ENCODE measurements around the gene ZNF416.

Gene ZNF416

DNA sequence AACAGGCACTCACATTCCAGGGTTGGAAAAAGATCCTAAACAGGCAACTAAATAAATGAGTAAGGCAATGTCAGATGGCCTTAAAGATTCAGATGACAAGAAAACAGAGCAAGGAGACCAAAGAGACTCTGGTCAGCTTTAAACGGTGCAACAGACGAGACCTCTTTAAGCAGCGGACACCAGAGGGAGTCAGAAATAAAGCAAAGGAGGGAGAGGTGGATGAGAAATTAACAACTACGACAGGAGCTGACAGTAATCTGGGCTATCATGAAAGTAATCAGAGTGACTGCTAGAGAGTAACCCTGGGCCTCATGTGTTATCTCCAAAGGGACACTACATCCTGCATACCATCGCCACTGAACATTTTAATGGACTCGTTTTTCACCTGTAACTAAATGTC, 20.2 kb downstream of the ZNF416 start:
- no peak for FAIRE-seq

DNA sequence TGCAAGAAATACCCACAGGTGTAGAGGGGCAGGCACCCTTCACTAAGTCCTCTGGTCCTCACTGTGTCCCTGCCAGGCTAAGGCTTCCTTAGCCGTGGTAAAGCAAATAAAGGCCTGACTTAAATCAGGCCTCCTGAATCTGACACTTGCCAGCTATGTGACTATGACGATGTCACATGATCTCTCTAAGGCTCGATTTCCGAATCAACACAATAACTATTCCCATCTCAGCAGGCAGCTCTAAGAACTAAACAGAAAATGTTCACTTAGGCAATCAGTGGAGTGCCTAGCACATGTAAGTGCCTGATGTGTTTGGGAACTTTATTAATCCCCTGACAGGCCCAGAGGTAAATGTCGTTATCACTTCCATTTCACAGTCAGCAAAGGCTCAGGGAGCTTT, 21.1 kb downstream of the ZNF416 start:
- no peak for FAIRE-seq

DNA sequence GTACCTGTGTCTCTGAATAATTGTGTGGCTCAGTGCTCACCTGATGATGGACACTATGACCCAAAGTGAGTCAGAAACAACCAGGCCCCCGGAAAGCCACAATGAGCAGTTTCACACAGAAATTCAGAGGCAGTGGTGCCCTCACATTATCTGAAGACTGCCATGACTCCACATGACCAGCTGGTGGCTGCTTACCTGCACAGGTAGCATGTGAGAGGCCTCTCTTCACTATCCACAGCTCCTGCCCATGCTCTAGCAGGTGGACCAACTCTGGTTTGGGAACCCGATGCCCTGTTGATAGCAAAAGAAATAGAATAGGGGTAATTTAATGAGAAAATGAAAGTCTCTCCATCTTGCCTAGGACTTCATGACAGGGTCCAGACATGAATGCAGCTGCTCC, 26.3 kb downstream of the ZNF416 start:
- FAIRE-seq, result no peak

DNA sequence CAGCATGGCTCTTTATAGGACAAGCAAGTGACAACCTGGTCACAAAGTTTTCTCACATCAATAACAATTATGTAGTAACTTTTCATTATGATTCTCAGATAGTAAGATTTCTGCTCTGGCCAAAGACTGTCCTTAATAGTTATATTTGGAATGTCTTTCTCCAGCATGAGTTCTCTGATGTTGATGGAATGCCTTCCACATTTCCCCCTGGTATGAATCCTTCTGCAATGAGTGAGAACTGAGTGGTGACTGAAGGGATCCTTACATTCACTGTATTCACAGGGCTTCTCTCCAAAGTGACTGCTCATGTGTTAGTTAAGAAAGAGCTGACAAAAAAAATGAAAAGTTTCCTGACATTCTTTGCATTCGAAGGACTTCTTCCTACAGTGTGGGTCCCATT, 32.2 kb downstream of the ZNF416 start:
- no peak for FAIRE-seq

DNA sequence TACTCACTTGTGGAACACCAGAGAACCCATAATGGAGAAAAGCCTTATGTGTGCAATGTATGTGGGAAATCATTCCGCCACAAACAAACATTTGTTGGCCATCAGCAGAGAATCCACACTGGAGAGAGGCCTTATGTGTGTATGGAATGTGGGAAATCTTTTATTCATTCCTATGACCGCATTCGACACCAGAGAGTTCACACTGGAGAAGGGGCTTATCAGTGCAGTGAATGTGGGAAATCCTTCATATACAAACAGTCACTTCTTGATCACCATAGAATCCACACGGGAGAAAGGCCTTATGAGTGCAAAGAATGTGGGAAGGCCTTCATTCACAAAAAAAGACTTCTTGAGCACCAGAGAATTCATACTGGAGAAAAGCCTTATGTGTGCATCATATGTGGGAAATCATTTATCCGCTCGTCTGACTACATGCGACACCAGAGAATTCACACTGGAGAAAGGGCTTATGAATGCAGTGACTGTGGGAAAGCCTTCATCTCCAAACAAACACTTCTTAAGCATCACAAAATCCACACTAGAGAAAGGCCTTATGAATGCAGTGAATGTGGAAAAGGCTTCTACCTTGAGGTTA, 40.7 kb downstream of the ZNF416 start:
- no peak for FAIRE-seq

DNA sequence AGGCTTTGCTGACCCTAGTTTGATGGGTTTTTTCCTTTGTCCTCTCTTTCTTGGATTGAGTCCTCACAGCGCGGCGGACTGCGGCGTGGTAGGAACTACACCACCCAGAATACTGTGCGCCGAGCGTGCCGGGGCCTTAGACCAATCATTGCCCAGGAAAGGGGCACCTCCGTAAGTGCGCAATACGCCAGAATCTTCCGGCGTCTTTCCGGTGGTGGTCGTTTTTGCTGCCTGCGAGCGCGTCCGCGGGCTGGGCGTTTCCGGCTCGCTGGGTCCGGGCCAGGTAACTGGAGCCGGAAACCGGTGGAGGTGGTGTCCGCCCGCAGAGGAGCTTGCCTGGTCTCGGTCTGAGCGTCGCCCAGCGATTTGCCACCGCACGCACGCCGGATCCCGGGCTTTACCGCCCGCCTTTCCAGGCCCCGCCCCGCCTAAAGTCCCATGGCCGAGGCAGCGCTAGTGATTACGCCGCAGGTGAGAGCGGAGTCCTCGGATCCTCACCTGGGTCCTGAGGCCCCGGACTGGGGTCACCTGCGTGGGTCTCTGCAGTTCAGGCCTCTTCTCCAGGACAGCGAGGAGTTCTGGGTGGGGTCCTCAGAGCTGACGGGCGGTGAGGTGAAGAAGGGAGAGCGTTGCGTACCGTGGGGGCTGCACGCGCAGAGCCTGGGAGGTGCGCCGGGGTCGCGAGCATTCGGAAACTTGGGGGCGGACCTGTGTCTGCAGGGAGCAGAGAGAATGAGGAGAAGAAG, 51.4 kb downstream of the ZNF416 start, which contains the start of gene ZNF549:
TSS of gene ZNF549 (plus strand) at position 221 of the 746 bp plus-strand sequence. CDS start at position 439, 218 bp downstream.
- FAIRE-seq, result peak; percentile 53

Measured in islet of Langerhans (tissue), 1 donor.